ENCODE data around the gene SLC10A3.

Gene SLC10A3

DNA sequence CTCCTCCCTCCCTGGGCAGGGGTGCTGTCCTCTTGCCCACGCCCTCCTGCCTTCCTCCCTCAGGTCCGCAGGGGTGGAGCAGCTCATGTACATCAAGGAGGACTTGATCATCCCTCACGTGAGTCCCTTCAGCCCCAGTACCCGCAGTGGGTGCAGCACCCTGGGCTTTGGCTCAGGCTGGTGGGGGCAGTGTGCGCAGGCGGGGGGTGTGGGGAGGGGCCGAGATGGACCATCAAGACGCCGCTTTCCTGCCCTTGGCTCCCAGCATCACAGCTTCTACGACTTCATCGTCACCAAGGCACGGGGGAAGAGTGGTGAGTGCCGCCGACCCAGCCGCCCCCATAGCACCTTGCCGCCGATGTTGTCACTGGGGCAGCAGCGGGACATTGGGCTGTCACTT, 40.8 kb downstream of the SLC10A3 start:
- TF ChIP-seq SIN3A (IDR thresholded peaks at IDR 0.05; ENCODE audit: borderline replicate concordance, insufficient read depth, low read length) (no peak), TAF1 (IDR thresholded peaks at IDR 0.05; ENCODE audit: borderline replicate concordance, insufficient read depth, low read length) (no peak), POLR2AphosphoS5 (IDR thresholded peaks at IDR 0.05; ENCODE audit: low read depth, low read length) (no peak), FOXP2 (optimal IDR thresholded peaks at IDR 0.05; ENCODE audit: borderline replicate concordance, extremely low read depth, extremely low read length, insufficient read depth) (no peak)
- TF ChIP-seq, protein P1, sequence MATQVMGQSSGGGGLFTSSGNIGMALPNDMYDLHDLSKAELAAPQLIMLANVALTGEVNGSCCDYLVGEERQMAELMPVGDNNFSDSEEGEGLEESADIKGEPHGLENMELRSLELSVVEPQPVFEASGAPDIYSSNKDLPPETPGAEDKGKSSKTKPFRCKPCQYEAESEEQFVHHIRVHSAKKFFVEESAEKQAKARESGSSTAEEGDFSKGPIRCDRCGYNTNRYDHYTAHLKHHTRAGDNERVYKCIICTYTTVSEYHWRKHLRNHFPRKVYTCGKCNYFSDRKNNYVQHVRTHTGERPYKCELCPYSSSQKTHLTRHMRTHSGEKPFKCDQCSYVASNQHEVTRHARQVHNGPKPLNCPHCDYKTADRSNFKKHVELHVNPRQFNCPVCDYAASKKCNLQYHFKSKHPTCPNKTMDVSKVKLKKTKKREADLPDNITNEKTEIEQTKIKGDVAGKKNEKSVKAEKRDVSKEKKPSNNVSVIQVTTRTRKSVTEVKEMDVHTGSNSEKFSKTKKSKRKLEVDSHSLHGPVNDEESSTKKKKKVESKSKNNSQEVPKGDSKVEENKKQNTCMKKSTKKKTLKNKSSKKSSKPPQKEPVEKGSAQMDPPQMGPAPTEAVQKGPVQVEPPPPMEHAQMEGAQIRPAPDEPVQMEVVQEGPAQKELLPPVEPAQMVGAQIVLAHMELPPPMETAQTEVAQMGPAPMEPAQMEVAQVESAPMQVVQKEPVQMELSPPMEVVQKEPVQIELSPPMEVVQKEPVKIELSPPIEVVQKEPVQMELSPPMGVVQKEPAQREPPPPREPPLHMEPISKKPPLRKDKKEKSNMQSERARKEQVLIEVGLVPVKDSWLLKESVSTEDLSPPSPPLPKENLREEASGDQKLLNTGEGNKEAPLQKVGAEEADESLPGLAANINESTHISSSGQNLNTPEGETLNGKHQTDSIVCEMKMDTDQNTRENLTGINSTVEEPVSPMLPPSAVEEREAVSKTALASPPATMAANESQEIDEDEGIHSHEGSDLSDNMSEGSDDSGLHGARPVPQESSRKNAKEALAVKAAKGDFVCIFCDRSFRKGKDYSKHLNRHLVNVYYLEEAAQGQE (IDR thresholded peaks at IDR 0.05; ENCODE audit: insufficient read depth in 1 of 2, low read depth in 2 of 2, low read length in 2 of 2), result no peak

DNA sequence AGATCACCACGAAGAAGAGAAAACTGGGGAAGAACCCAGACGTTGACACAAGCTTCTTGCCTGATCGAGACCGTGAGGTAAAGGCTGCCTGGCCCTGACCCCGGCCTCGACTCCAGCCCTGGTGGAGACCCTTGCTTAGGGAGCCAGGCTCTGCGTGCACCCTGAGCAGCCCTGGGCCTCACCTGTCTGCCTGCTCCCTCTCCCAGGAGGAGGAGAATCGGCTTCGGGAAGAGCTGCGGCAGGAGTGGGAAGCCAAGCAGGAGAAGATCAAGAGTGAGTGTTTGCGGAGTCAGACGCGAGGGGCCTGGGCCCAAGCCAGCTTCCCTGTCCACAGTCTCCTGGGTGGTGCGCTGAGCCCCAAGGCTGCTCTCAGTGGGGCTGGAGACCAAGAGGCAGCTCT, 41.9 kb downstream of the SLC10A3 start:
- TF ChIP-seq TAF1 (IDR thresholded peaks at IDR 0.05; ENCODE audit: borderline replicate concordance, insufficient read depth, low read length) (no peak), SIN3A (IDR thresholded peaks at IDR 0.05; ENCODE audit: borderline replicate concordance, insufficient read depth, low read length) (no peak), POLR2AphosphoS5 (IDR thresholded peaks at IDR 0.05; ENCODE audit: low read depth, low read length) (no peak), FOXP2 (optimal IDR thresholded peaks at IDR 0.05; ENCODE audit: borderline replicate concordance, extremely low read depth, extremely low read length, insufficient read depth) (no peak)
- TF ChIP-seq, protein P1 (IDR thresholded peaks at IDR 0.05; ENCODE audit: insufficient read depth in 1 of 2, low read depth in 2 of 2, low read length in 2 of 2), result no peak

DNA sequence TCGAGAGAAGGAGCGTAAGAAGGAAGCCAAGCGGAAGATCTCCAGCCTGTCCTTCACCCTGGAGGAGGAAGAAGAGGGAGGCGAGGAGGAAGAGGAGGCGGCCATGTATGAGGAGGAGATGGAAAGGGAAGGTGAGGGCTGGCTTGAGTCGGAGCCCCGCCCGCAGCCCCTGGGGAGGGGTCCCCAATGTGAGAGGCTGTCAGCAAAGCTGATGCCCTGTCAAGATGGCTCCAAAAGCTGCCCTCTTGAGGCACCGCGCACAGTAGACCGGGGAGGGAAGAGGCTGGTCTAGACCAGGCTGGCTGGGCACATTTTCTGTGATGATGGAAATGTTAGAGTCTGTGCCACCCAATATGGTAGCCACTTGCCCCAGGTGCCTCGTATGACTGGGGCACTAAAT, 44.0 kb downstream of the SLC10A3 start:
- TF ChIP-seq, protein P1 (IDR thresholded peaks at IDR 0.05; ENCODE audit: insufficient read depth in 1 of 2, low read depth in 2 of 2, low read length in 2 of 2), result no peak
- TF ChIP-seq SIN3A (IDR thresholded peaks at IDR 0.05; ENCODE audit: borderline replicate concordance, insufficient read depth, low read length) (no peak), POLR2AphosphoS5 (IDR thresholded peaks at IDR 0.05; ENCODE audit: low read depth, low read length) (no peak), FOXP2 (optimal IDR thresholded peaks at IDR 0.05; ENCODE audit: borderline replicate concordance, extremely low read depth, extremely low read length, insufficient read depth) (no peak), TAF1 (IDR thresholded peaks at IDR 0.05; ENCODE audit: borderline replicate concordance, insufficient read depth, low read length) (no peak)

DNA sequence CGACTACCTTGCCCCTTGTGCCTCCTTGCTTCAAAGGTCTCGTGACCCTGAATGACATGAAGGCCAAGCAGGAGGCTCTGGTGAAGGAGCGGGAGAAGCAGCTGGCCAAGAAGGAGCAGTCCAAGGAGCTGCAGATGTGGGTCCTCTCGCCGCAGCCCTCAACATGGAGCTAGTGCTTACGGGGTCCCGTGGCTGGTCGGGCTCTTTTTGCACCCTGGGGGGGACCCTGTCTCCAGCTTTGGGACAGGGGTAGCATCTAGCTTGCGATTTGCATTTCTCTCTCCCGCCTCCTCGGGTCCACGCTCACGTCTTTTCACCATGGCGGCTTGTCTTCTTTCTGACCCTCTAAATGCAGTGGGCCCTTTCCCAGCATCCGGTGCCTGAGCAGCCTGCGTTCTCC, 44.7 kb downstream of the SLC10A3 start:
- TF ChIP-seq TAF1 (IDR thresholded peaks at IDR 0.05; ENCODE audit: borderline replicate concordance, insufficient read depth, low read length) (no peak), FOXP2 (optimal IDR thresholded peaks at IDR 0.05; ENCODE audit: borderline replicate concordance, extremely low read depth, extremely low read length, insufficient read depth) (no peak), SIN3A (IDR thresholded peaks at IDR 0.05; ENCODE audit: borderline replicate concordance, insufficient read depth, low read length) (no peak), POLR2AphosphoS5 (IDR thresholded peaks at IDR 0.05; ENCODE audit: low read depth, low read length) (no peak)
- TF ChIP-seq, protein P1 (IDR thresholded peaks at IDR 0.05; ENCODE audit: insufficient read depth in 1 of 2, low read depth in 2 of 2, low read length in 2 of 2), result no peak

DNA sequence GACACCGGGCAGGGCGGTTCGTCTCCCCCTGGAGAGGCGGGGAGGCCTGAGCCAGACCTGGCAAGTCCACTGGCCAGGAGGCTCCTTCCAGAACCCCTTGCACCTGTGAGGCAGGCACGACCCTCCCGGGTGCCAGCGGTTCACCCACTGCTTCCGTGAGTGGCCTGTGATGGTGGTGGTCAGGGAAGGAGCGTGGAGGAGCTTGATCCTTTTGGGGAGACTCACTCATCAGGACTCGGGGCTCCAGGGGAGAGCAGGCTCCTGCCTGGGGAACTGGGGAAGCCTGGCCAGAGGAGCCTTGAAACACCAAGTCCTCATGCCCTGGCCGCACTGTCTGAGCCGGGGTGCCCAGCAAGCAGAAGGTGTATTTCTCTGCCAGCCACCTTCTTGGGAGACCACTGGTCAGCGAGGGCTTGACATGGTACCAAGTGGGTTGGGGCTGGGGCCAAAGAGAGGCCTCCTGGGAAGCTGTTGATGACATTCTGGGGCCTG, 45.6 kb downstream of the SLC10A3 start:
- TF ChIP-seq TAF1 (IDR thresholded peaks at IDR 0.05; ENCODE audit: borderline replicate concordance, insufficient read depth, low read length) (no peak), FOXP2 (optimal IDR thresholded peaks at IDR 0.05; ENCODE audit: borderline replicate concordance, extremely low read depth, extremely low read length, insufficient read depth) (no peak), SIN3A (IDR thresholded peaks at IDR 0.05; ENCODE audit: borderline replicate concordance, insufficient read depth, low read length) (no peak), POLR2AphosphoS5 (IDR thresholded peaks at IDR 0.05; ENCODE audit: low read depth, low read length) (no peak)
- TF ChIP-seq, protein P1 (IDR thresholded peaks at IDR 0.05; ENCODE audit: insufficient read depth in 1 of 2, low read depth in 2 of 2, low read length in 2 of 2), result no peak

Data from PFSK-1 (cell line).